ENCODE data around the gene ASXL1. TPM values are rescaled to one million over a fixed set of nuclear protein-coding genes. Genes with fewer than 3 reads are reported as not detected.

Gene ASXL1
- total and polyA plus RNA-seq, 8 donors: 32.9 to 57.7 (median 38.0) TPM

DNA sequence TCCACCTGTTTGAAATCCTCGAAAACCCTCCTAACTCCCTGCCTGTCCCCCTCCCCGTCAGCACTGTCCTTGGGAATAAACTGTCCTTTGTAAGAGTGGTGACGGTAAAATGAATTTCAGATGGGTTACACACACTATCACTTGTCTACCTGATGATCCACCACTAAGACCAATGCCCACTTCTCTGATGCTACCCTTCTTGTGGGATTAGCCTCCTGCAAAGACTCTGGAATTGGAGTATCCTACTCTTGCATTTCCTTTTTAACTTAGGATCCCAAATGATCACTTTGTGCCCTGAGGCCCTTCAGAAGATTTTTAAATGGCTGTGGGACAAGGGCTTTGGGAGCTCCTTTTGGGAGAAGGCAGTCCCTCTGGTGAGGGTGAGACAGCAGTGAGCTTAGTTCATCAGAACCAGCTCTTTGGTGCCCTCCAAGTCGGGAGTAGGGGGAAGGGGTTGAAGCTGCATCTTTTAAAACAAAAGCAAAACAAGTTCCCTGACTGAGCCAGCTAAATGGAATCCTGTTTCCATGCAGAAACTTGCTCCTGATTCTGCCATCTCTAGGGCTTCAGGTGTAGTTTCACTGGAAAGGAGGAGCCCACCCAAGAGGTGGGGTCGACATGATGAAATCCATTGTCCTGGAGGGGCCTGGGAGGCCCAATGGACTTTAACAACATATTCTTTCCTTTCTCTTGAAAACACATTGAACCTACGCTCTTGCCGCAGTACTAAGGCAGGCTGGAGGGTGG is 86.5 kb downstream of the ASXL1 start:
- DNase-seq (no peak), FAIRE-seq (no peak), ATAC-seq (no peak)
- TF ChIP-seq, protein P1, sequence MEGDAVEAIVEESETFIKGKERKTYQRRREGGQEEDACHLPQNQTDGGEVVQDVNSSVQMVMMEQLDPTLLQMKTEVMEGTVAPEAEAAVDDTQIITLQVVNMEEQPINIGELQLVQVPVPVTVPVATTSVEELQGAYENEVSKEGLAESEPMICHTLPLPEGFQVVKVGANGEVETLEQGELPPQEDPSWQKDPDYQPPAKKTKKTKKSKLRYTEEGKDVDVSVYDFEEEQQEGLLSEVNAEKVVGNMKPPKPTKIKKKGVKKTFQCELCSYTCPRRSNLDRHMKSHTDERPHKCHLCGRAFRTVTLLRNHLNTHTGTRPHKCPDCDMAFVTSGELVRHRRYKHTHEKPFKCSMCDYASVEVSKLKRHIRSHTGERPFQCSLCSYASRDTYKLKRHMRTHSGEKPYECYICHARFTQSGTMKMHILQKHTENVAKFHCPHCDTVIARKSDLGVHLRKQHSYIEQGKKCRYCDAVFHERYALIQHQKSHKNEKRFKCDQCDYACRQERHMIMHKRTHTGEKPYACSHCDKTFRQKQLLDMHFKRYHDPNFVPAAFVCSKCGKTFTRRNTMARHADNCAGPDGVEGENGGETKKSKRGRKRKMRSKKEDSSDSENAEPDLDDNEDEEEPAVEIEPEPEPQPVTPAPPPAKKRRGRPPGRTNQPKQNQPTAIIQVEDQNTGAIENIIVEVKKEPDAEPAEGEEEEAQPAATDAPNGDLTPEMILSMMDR (IDR thresholded peaks at IDR 0.05): no peak
- Histone ChIP-seq H3K9me3 (no peaks in the 10 kb centered on the region), H3K4me3 (no peak overlapping the region), H3K36me3 (peaks cover 0 to 18% (median 1%) of the 10 kb centered on the region in 3 donors), H3K27ac (no peak overlapping the region), H3K27me3 (no peaks in the 10 kb centered on the region), H3K4me1 (peaks cover 21 to 32% (median 28%) of the 10 kb centered on the region in 3 donors)
- intact Hi-C loops (cut with DNase I): no loop called here
- WGBS, 2 donors: 75 to 83% methylated on average over 7 of the region's 7 CpGs

DNA sequence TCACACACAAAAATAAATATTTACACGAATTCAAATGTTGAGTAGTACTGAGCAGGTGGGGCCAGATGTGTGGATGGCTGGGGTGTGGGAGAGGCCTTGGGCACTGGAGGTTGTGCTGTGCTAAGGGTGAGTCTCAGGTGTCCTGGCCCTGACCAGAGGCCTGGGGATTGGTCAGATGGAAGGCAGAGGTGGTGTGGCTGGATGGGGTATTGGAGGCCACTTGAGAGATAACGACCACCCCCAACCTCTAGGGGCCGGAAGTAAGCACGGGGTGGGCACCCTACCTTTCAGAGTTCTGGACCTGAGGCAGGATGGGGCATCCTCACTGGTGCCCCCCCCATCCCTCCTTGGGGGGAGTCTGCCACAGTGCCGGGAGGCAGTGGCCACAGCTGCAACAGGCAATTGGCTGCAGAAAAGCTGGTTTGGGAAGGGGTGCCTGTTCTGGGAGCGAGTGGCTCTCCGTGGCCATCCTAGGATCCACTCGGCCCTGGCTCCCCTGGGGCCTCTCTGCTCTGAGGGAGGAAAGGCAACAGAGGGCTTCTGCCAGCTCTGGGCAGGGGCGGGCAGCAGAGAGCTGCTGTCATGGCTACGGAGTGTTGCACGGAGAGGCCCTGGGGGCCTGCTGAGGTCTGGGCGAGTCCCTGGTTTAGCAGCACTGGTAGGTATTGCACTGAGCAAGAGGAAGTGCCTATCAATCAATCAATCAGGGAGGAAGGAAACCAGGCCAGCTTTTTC is 87.6 kb downstream of the ASXL1 start:
- WGBS, 2 donors: 67 to 68% methylated on average over 11 to 12 of the region's 12 CpGs
- no peak for FAIRE-seq
- Histone ChIP-seq H3K27ac (no peak overlapping the region), H3K9me3 (no peaks in the 10 kb centered on the region), H3K27me3 (no peaks in the 10 kb centered on the region), H3K4me3 (no peak overlapping the region), H3K36me3 (peaks cover 0 to 13% (median 0%) of the 10 kb centered on the region in 3 donors), H3K4me1 (peaks cover 32 to 43% (median 38%) of the 10 kb centered on the region in 3 donors)
- intact Hi-C loops (cut with DNase I): no loop called here
- peak in 2 of 4 donors; percentile 13 for ATAC-seq
- DNase-seq: peak in 1 of 6 donors; percentile 64
- TF ChIP-seq, protein P1 (IDR thresholded peaks at IDR 0.05): no peak

DNA sequence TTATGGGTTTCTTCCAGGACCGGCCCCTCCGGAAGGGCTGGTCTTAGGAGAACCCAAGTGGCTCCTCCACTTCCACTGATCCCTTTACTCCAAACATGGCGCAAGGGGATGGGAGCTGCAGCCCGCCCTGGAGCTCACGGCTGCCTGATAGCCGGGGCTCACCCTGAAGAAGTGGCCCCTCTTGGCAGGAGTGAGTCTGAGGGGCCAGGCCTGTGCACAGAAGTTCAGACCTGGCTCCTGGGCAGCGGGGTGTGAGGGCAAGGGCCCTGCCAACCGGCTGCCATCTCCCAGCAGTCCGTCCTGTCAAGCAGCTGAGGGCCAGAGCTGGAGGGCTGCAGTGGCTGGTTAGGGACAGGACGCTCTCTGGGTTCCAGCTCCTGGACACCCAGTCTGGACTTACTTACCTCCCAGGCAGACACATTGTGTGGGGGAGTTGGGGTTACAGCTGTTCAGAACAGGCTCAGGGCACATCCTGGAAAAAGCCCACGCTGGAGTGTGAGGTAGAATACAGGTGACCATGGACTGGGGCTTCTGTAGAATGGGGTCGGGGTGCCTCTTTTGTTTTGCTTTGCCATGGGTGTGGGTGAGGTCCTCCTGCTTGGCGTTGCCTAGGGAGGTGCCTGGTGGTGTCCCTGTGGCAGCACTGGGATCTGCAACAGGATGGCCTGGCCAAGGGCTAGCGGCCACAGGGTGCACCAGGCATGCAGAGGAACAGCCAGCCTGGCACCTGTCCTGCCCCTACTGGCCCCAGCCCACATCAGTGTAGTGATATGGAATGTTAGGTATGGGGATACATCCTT is 88.4 kb downstream of the ASXL1 start:
- Histone ChIP-seq H3K4me1 (peaks cover 37 to 51% (median 44%) of the 10 kb centered on the region in 3 donors), H3K27me3 (no peaks in the 10 kb centered on the region), H3K4me3 (no peak overlapping the region), H3K36me3 (peaks cover 0 to 19% (median 0%) of the 10 kb centered on the region in 3 donors), H3K9me3 (no peaks in the 10 kb centered on the region), H3K27ac (peak overlapping the region in 2 of 4 donors; percentile 22 to 71)
- intact Hi-C loops (cut with DNase I): no loop called here
- no peak for FAIRE-seq
- no peak for ATAC-seq
- DNase-seq: peak in 1 of 6 donors; percentile 70
- TF ChIP-seq, protein P1 (IDR thresholded peaks at IDR 0.05): no peak
- WGBS, 2 donors: 86 to 91% methylated on average over 14 of the region's 14 CpGs

DNA sequence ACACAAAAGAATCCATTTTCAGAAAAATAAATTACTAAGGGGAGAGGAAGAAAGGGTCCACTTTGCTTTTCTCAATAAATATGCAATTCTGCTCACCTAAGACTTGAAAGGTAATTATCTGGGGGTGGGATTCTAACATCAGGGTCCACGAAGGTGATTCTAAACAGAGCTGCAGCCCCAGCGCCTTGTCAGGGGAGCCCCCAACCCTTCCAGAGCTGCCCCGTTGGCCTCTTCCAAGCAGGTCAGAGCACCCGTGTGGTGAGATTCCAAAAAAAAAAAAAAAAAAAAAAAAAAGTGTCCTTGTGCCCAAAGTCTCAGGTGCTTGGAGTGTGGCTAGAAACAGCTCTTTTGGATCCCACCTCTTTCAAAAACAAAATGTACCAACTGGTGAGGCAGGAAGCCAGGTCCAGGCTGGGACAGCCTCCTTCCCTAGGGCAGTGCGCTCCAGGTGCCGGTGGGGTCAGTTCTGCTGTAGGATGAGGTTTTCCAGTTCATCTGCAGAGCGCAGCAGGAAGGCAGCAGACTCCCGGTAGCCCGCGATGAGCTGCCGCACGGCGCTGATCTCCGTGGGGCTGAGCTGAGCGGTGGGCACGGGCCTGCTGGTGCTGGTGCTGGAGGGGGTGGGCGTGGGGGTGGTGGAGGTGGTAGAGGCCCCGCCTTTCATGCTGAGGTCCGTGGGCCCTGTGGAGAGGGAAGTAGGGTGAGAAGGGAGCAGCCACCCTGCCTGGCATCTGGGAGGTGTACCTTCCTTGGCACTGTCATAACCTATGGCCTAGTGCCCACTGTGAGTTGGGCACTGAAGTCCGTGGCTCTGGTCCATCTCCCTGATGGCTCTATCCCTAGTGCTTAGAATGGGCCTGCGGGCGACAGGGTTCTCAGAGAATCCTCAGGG is 89.3 kb downstream of the ASXL1 start:
- H3K36me3 ChIP-seq: peaks cover 0 to 27% (median 0%) of the 10 kb centered on the region in 3 donors
- ATAC-seq: peak in 3 of 4 donors; percentile 9 to 43 (median 18)
- H3K9me3 ChIP-seq: no peaks in the 10 kb centered on the region
- FAIRE-seq: no peak
- peaks cover 37 to 51% (median 45%) of the 10 kb centered on the region in 3 donors for H3K4me1 ChIP-seq
- intact Hi-C loops (cut with DNase I): no loop called here
- H3K4me3 ChIP-seq: no peak overlapping the region
- peak in 5 of 6 donors; percentile 34 to 70 (median 57) for DNase-seq
- TF ChIP-seq, protein P1 (IDR thresholded peaks at IDR 0.05): no peak
- H3K27me3 ChIP-seq: no peaks in the 10 kb centered on the region
- peak overlapping the region in 3 of 4 donors; percentile 22 to 76 (median 71) for H3K27ac ChIP-seq
- WGBS, 2 donors: 69 to 71% methylated on average over 22 of the region's 22 CpGs

All from pancreas (tissue), 10 donors.